ENCODE measurements around the gene PIEZO2.

PIEZO2 gene

GRCh38 chr18:10946058-10946457 lies 203.3 kb downstream of the PIEZO2 start:
- TF ChIP-seq CTCF (IDR thresholded peaks at IDR 0.05), result no peak
- H3K27ac Mint-ChIP-seq, result no peak overlapping the region
- H3K36me3 Mint-ChIP-seq (ENCODE audit: low read depth), result peaks cover 38% of the 10 kb centered on the region
- H3K4me3 Mint-ChIP-seq, result no peak overlapping the region
- peaks cover 56% of the 10 kb centered on the region for H3K9me3 Mint-ChIP-seq
- no peaks in the 10 kb centered on the region for H3K4me1 Mint-ChIP-seq
- H3K27me3 Mint-ChIP-seq (ENCODE audit: low read depth, poor library complexity), result no peaks in the 10 kb centered on the region
- no peak for DNase-seq

- Mint-ChIP-seq H3K4me1 (no peaks in the 10 kb centered on the region), H3K36me3 (ENCODE audit: low read depth) (peaks cover 38% of the 10 kb centered on the region), H3K27me3 (ENCODE audit: low read depth, poor library complexity) (no peaks in the 10 kb centered on the region), H3K9me3 (peaks cover 56% of the 10 kb centered on the region), H3K27ac (no peak overlapping the region), H3K4me3 (no peak overlapping the region)
- DNase-seq, result no peak
- TF ChIP-seq CTCF (IDR thresholded peaks at IDR 0.05), result no peak
Observed at GRCh38 chr18:10942998-10943397, 206.4 kb downstream of the PIEZO2 start.

GRCh38 chr18:10939822-10940221 lies 209.5 kb downstream of the PIEZO2 start:
- TF ChIP-seq CTCF (IDR thresholded peaks at IDR 0.05), result no peak
- Mint-ChIP-seq H3K4me3 (no peak overlapping the region), H3K9me3 (peaks cover 27% of the 10 kb centered on the region), H3K27me3 (ENCODE audit: low read depth, poor library complexity) (no peaks in the 10 kb centered on the region), H3K4me1 (no peaks in the 10 kb centered on the region), H3K27ac (no peak overlapping the region), H3K36me3 (ENCODE audit: low read depth) (peaks cover 20% of the 10 kb centered on the region)
- no peak for DNase-seq

- no peak for TF ChIP-seq CTCF (IDR thresholded peaks at IDR 0.05)
- no peaks in the 10 kb centered on the region for H3K4me1 Mint-ChIP-seq
- H3K27me3 Mint-ChIP-seq (ENCODE audit: low read depth, poor library complexity), result no peaks in the 10 kb centered on the region
- no peak overlapping the region for H3K27ac Mint-ChIP-seq
- DNase-seq, result no peak
- H3K9me3 Mint-ChIP-seq, result peaks cover 11% of the 10 kb centered on the region
- peaks cover 7% of the 10 kb centered on the region for H3K36me3 Mint-ChIP-seq (ENCODE audit: low read depth)
- H3K4me3 Mint-ChIP-seq, result no peak overlapping the region
Observed at GRCh38 chr18:10937743-10938640, 211.4 kb downstream of the PIEZO2 start.

- Mint-ChIP-seq H3K27ac (no peak overlapping the region), H3K36me3 (ENCODE audit: low read depth) (no peaks in the 10 kb centered on the region)
Observed at GRCh38 chr18:10936176-10937053, 213.0 kb downstream of the PIEZO2 start.

More at GRCh38 chr18:10936176-10937053, 213.0 kb downstream of the PIEZO2 start:
- H3K27me3 Mint-ChIP-seq (ENCODE audit: low read depth, poor library complexity), result peaks cover 5% of the 10 kb centered on the region
- H3K9me3 Mint-ChIP-seq, result no peaks in the 10 kb centered on the region
- no peak for DNase-seq
- no peak overlapping the region for H3K4me3 Mint-ChIP-seq
- no peaks in the 10 kb centered on the region for H3K4me1 Mint-ChIP-seq
- no peak for TF ChIP-seq CTCF (IDR thresholded peaks at IDR 0.05)

Data from nephron progenitor cell (in vitro differentiated cells).